OCI-LY3 (cell line): ENCODE data around the gene PIK3C2G.

Experiments
- H2AFZ ChIP-seq: fragments of 200-600, 300-600 bp; shearing (Covaris generic); 2 replicates; pipeline ENCODE4 v1.6.0; 2014; ENCODE audit warnings: antibody characterized with exemption, low read depth, low read length
- H3K27ac ChIP-seq: fragments of 200-600, 300-600 bp; sonication (generic); 2 replicates; pipeline ENCODE4 v1.5.1; 2014; ENCODE audit warnings: mild to moderate bottlenecking, low read length, moderate library complexity, mixed read lengths
- H3K27me3 ChIP-seq: fragments of 200-600, 300-600 bp; sonication (generic); 2 replicates; pipeline ENCODE4 v1.6.1; 2014; ENCODE audit warnings: low read depth, low read length, mixed read lengths
- H3K36me3 ChIP-seq: fragments of 200-600, 300-600 bp; sonication (generic); replicated peaks from 2 replicates; pipeline ENCODE3; 2014; ENCODE audit warnings: low read depth, low read length, mixed read lengths
- H3K4me1 ChIP-seq: fragments of 300-600, 200-600 bp; sonication (generic); 2 replicates; pipeline ENCODE4 v1.6.1; 2014; ENCODE audit warnings: low read length, mixed read lengths
- H3K4me2 ChIP-seq: fragments of 200-600, 300-600 bp; sonication (generic); 2 replicates; pipeline ENCODE4 v1.6.1; 2014; ENCODE audit warnings: low read length, mixed read lengths
- H3K4me3 ChIP-seq: fragments of 300-600, 200-600 bp; sonication (generic); 2 replicates; pipeline ENCODE4 v1.5.1; 2014; ENCODE audit warnings: antibody characterized with exemption, mild to moderate bottlenecking, low read length, moderate library complexity
- H3K79me2 ChIP-seq: fragments of 300-600, 200-600 bp; shearing (Covaris generic); 2 replicates; pipeline ENCODE4 v1.6.1; 2014; ENCODE audit warnings: mild to moderate bottlenecking, low read length, mixed read lengths
- H3K9ac ChIP-seq: fragments of 300-600, 200-600 bp; shearing (Covaris generic); 2 replicates; pipeline ENCODE4 v1.6.0; 2014; ENCODE audit warnings: mild to moderate bottlenecking, low read length, moderate library complexity
- H3K9me3 ChIP-seq: fragments of 200-600, 300-600 bp; shearing (Covaris generic); 2 replicates; pipeline ENCODE4 v1.6.1; 2014; ENCODE audit warnings: low read length, mixed read lengths; ENCODE audit not compliant: insufficient read depth
- H4K20me1 ChIP-seq: fragments of 200-600, 300-600 bp; sonication (generic); 2 replicates; pipeline ENCODE4 v1.6.1; 2016; ENCODE audit warnings: low read length, mixed read lengths; ENCODE audit not compliant: insufficient read depth
- EZH2phosphoT487 ChIP-seq: fragments of 200-600 bp; shearing (Covaris generic); IDR thresholded peaks from 2 replicates; pipeline ENCODE4 v1.6.1; 2018; ENCODE audit warnings: antibody characterized with exemption, mixed run types, low read depth
- TF ChIP-seq, protein P1 (sequence below): fragments of 200-600, 300-600 bp; sonication (generic); IDR thresholded peaks from 2 replicates; pipeline ENCODE4 v1.5.1; 2014; ENCODE audit warnings: antibody characterized with exemption, low read length, low read depth

The PIK3C2G gene

DNA sequence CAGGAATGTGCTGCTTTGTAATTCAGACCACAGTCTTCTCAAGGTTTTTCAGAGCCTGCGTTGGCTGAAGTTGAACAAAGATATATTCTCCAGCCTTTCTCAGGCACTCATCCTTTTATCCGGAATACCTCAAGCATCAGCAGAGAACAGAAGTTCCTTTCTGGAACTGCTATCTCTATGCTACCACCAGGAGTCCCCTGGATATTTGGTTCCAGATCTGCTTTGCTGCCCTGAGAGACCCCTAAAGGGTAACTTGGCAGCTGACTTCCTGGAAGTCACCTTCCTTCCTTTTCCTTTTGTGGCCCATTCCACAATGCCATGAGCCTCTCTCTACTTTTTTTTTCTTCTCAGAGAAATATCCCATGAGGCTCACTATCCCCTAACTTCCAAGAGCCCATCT is 288.3 kb downstream of the PIK3C2G start:
- Histone ChIP-seq H3K4me2 (no peak overlapping the region), H4K20me1 (no peaks in the 10 kb centered on the region), H2AFZ (no peak overlapping the region), H3K79me2 (no peaks in the 10 kb centered on the region), H3K9me3 (no peaks in the 10 kb centered on the region), H3K9ac (no peak overlapping the region), H3K4me3 (no peak overlapping the region), H3K27ac (no peak overlapping the region), H3K4me1 (no peaks in the 10 kb centered on the region), H3K36me3 (no peaks in the 10 kb centered on the region), H3K27me3 (no peaks in the 10 kb centered on the region)
- TF ChIP-seq, protein P1, sequence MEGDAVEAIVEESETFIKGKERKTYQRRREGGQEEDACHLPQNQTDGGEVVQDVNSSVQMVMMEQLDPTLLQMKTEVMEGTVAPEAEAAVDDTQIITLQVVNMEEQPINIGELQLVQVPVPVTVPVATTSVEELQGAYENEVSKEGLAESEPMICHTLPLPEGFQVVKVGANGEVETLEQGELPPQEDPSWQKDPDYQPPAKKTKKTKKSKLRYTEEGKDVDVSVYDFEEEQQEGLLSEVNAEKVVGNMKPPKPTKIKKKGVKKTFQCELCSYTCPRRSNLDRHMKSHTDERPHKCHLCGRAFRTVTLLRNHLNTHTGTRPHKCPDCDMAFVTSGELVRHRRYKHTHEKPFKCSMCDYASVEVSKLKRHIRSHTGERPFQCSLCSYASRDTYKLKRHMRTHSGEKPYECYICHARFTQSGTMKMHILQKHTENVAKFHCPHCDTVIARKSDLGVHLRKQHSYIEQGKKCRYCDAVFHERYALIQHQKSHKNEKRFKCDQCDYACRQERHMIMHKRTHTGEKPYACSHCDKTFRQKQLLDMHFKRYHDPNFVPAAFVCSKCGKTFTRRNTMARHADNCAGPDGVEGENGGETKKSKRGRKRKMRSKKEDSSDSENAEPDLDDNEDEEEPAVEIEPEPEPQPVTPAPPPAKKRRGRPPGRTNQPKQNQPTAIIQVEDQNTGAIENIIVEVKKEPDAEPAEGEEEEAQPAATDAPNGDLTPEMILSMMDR, result no peak
- no peak for TF ChIP-seq EZH2phosphoT487

DNA sequence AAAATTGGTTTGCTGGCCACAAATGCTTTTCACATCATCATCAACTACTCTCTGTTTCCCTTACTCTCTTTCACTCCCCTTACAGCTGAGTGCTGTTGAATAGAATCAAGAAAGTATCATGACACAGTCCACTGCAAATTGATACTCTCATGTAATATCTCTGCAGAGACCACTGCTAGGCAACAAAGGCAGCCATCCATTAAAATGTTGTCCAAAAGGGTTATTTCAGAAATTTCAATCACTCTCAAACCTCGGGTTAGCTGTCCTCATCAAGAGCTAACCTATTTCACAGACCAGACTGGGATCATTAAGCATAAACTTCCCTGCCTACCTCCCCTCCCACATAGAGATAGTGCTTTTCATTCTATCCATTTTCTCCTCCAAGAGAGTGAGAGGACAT is 289.8 kb downstream of the PIK3C2G start:
- no peaks in the 10 kb centered on the region for H3K79me2 ChIP-seq
- no peaks in the 10 kb centered on the region for H3K9me3 ChIP-seq
- TF ChIP-seq, protein P1, result no peak
- TF ChIP-seq EZH2phosphoT487, result no peak
- H3K4me1 ChIP-seq, result no peaks in the 10 kb centered on the region
- no peak overlapping the region for H2AFZ ChIP-seq
- no peak overlapping the region for H3K4me2 ChIP-seq
- no peaks in the 10 kb centered on the region for H3K36me3 ChIP-seq
- no peaks in the 10 kb centered on the region for H4K20me1 ChIP-seq
- no peaks in the 10 kb centered on the region for H3K27me3 ChIP-seq
- no peak overlapping the region for H3K9ac ChIP-seq
- H3K4me3 ChIP-seq, result no peak overlapping the region
- H3K27ac ChIP-seq, result no peak overlapping the region

DNA sequence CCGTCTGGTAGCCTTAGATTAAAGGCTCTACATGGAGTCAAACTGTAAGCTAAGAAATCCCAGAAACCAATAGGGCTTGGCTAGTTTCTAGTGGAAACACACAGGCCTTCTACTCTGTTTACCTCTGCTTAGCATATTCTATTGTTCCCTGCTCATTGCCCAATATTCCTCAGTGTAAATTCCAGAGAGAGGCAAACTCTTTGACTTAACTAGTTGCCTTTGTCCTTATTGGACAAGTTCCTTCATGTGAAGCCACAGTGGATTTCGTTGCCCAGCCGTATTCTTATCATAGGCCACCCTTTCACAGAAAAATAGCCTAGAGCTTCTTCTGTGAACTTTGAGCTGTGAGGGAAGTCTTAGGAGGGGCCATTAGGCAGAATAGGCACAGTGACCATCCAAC is 290.4 kb downstream of the PIK3C2G start:
- Histone ChIP-seq H2AFZ (no peak overlapping the region), H3K9ac (no peak overlapping the region), H3K4me1 (no peaks in the 10 kb centered on the region), H4K20me1 (no peaks in the 10 kb centered on the region), H3K36me3 (no peaks in the 10 kb centered on the region), H3K4me2 (no peak overlapping the region), H3K4me3 (no peak overlapping the region), H3K27me3 (no peaks in the 10 kb centered on the region), H3K79me2 (no peaks in the 10 kb centered on the region), H3K27ac (no peak overlapping the region), H3K9me3 (no peaks in the 10 kb centered on the region)
- no peak for TF ChIP-seq EZH2phosphoT487
- TF ChIP-seq, protein P1, result no peak

DNA sequence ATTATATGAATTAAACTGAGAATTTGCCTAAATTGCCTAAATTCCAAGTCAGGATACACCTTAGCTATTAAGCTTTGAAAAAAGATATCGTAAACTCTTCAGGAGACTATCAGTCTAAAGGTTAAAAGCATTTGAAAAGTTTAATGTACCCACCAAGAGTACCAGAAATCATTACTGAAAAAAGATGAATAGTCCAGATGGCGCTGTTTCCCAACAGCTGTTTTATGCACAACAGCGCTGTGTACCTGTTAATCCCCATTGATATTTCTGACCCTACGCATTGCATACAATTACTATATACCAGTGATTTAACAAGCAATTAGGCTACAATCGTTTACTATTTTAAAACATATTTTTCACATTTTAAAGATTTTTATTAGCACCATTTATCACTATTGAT is 291.5 kb downstream of the PIK3C2G start:
- Histone ChIP-seq H3K9me3 (no peaks in the 10 kb centered on the region), H3K36me3 (no peaks in the 10 kb centered on the region), H4K20me1 (no peaks in the 10 kb centered on the region), H3K9ac (no peak overlapping the region), H3K79me2 (no peaks in the 10 kb centered on the region), H3K27me3 (no peaks in the 10 kb centered on the region), H3K27ac (no peak overlapping the region), H3K4me2 (no peak overlapping the region), H3K4me3 (no peak overlapping the region), H3K4me1 (no peaks in the 10 kb centered on the region), H2AFZ (no peak overlapping the region)
- TF ChIP-seq EZH2phosphoT487, result no peak
- TF ChIP-seq, protein P1, result peak; percentile 23; the same call in 1 of the 2 replicates
